ENCODE results near the gene XPNPEP1.

The XPNPEP1 gene

GRCh38 chr10:109892117-109892516, 31.2 kb downstream of the XPNPEP1 start:
- no peak for DNase-seq

- no peak for DNase-seq
Observed at GRCh38 chr10:109891105-109891504, 32.2 kb downstream of the XPNPEP1 start.

- no peak for DNase-seq
Observed at GRCh38 chr10:109889867-109890266, 33.4 kb downstream of the XPNPEP1 start.

- DNase-seq, result no peak
Observed at GRCh38 chr10:109887776-109888175, 35.5 kb downstream of the XPNPEP1 start.

GRCh38 chr10:109887243-109887642, 36.1 kb downstream of the XPNPEP1 start:
- DNase-seq, result no peak

- DNase-seq, result no peak
Observed at GRCh38 chr10:109886781-109887140, 36.5 kb downstream of the XPNPEP1 start.

GRCh38 chr10:109886037-109886780, 37.1 kb downstream of the XPNPEP1 start:
- no peak for DNase-seq

GRCh38 chr10:109883859-109884771, 39.2 kb downstream of the XPNPEP1 start:
- peak; percentile 63 for DNase-seq

- DNase-seq, result no peak
Observed at GRCh38 chr10:109882251-109883057, 40.9 kb downstream of the XPNPEP1 start.

GRCh38 chr10:109881769-109882057, 41.6 kb downstream of the XPNPEP1 start:
- no peak for DNase-seq

- no peak for DNase-seq
Observed at GRCh38 chr10:109880886-109881768, 42.2 kb downstream of the XPNPEP1 start.

GRCh38 chr10:109877546-109877945, 45.8 kb downstream of the XPNPEP1 start:
- no peak for DNase-seq

GRCh38 chr10:109875828-109876821, 47.2 kb downstream of the XPNPEP1 start:
- DNase-seq, result no peak

GRCh38 chr10:109875151-109875568, 48.2 kb downstream of the XPNPEP1 start:
- no peak for DNase-seq

GRCh38 chr10:109871476-109871875, 51.8 kb downstream of the XPNPEP1 start:
- no peak for DNase-seq

- no peak for DNase-seq
Observed at GRCh38 chr10:109866995-109867635, 56.2 kb downstream of the XPNPEP1 start.

GRCh38 chr10:109866168-109866994, 56.9 kb downstream of the XPNPEP1 start:
- no peak for DNase-seq

GRCh38 chr10:109863775-109864174, 59.5 kb downstream of the XPNPEP1 start:
- DNase-seq, result no peak

GRCh38 chr10:109862738-109863137, 60.6 kb downstream of the XPNPEP1 start:
- DNase-seq, result no peak

GRCh38 chr10:109862041-109862440, 61.3 kb downstream of the XPNPEP1 start:
- no peak for DNase-seq
